Loucy (cell line): ENCODE data around the gene ZDHHC14.

ENCODE experiments used
- EZH2phosphoT487 ChIP-seq: fragments of 200-600 bp; IDR thresholded peaks from 2 replicates; pipeline ENCODE4 v1.6.1; 2018; ENCODE audit warnings: antibody characterized with exemption, mild to moderate bottlenecking, moderate library complexity, borderline replicate concordance
- TF ChIP-seq, protein P1 (sequence below): fragments of 200-600 bp; sonication (generic); conservative IDR thresholded peaks from 2 replicates; pipeline ENCODE4 v1.5.1; 2014; ENCODE audit warnings: mild to moderate bottlenecking, antibody characterized with exemption, low read length

DNA sequence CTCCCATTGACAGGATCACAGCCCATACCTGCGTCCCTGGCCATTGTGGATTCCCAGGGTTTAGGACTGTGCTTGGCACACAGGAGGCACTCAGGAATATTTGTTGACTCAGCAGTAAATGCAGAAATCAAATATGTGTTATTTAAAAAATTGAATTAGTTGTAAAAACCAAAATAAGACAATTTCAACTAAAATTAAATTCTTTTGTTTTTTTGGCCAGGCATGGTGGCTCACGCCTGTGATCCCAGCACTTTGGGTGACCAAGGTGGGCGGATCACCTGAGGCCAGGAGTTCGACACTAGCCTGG lies 85.3 kb downstream of the ZDHHC14 start:
- TF ChIP-seq, protein P1, sequence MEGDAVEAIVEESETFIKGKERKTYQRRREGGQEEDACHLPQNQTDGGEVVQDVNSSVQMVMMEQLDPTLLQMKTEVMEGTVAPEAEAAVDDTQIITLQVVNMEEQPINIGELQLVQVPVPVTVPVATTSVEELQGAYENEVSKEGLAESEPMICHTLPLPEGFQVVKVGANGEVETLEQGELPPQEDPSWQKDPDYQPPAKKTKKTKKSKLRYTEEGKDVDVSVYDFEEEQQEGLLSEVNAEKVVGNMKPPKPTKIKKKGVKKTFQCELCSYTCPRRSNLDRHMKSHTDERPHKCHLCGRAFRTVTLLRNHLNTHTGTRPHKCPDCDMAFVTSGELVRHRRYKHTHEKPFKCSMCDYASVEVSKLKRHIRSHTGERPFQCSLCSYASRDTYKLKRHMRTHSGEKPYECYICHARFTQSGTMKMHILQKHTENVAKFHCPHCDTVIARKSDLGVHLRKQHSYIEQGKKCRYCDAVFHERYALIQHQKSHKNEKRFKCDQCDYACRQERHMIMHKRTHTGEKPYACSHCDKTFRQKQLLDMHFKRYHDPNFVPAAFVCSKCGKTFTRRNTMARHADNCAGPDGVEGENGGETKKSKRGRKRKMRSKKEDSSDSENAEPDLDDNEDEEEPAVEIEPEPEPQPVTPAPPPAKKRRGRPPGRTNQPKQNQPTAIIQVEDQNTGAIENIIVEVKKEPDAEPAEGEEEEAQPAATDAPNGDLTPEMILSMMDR, result no peak
- TF ChIP-seq EZH2phosphoT487, result no peak
